CD14-positive monocyte (primary cell): ENCODE data around the gene MAPK8IP1. TPM values are rescaled to one million over a fixed set of nuclear protein-coding genes. Genes with fewer than 3 reads are reported as not detected.

Source experiments
- DNase-seq, 3 donors: peaks; one replicate each; pipeline ENCODE4 v3.0.0-alpha.2; 2011 to 2022
- H2AFZ ChIP-seq: 2 replicates; pipeline ENCODE4 v1.6.0; 2012; ENCODE audit warnings: mild to moderate bottlenecking, low read depth, low read length, inconsistent platforms; ENCODE audit not compliant: insufficient read depth, poor library complexity, severe bottlenecking
- H3K27ac ChIP-seq, 2 donors: 1 replicate in 1 of 2; 2 replicates in 1 of 2; pipeline ENCODE4 v1.5.1; 2012 to 2013; ENCODE audit warnings: low read length in 2 of 2, control low read depth in 1 of 2, inconsistent platforms in 1 of 2, low read depth in 1 of 2, mild to moderate bottlenecking in 1 of 2
- H3K27me3 ChIP-seq, 2 donors: one replicate each; pipeline versions ENCODE4 v1.6.0 to v1.6.1; 2011 to 2013; ENCODE audit warnings: low read length in 2 of 2; ENCODE audit not compliant: control insufficient read depth in 2 of 2, insufficient read depth in 2 of 2
- H3K36me3 ChIP-seq, 2 donors: replicated peaks in 1 of 2; 1 replicate in 1 of 2; 2 replicates in 1 of 2; pipeline versions ENCODE4 v1.5.1 to v1.6.1; 2012 to 2013; ENCODE audit warnings: low read length in 2 of 2, control low read depth in 1 of 2, inconsistent platforms in 1 of 2, mild to moderate bottlenecking in 1 of 2; ENCODE audit not compliant: insufficient read depth in 2 of 2, control insufficient read depth in 1 of 2
- H3K4me1 ChIP-seq, 2 donors: 1 replicate in 1 of 2; 2 replicates in 1 of 2; pipeline versions ENCODE4 v1.5.1 to v1.6.1; 2012 to 2013; ENCODE audit warnings: low read length in 2 of 2, control low read depth in 1 of 2, inconsistent platforms in 1 of 2, mild to moderate bottlenecking in 1 of 2, moderate library complexity in 1 of 2; ENCODE audit not compliant: insufficient read depth in 2 of 2, control insufficient read depth in 1 of 2
- H3K4me2 ChIP-seq: replicated peaks from 2 replicates; pipeline ENCODE3; 2012; ENCODE audit warnings: low read length, moderate library complexity, mild to moderate bottlenecking; ENCODE audit not compliant: poor library complexity, severe bottlenecking; ENCODE audit errors: extremely low read depth
- H3K4me3 ChIP-seq, 3 experiments: fragments of 200-600 bp in 1 of 3; sonication (generic) in 1 of 3; replicated peaks in 1 of 3; 1 replicate in 2 of 3; 2 replicates in 1 of 3; pipeline ENCODE4 v1.5.1; 2011 to 2013; ENCODE audit warnings: low read length in 3 of 3, mild to moderate bottlenecking in 3 of 3, control low read depth in 2 of 3, low read depth in 2 of 3, inconsistent platforms in 1 of 3, moderate library complexity in 1 of 3
- H3K79me2 ChIP-seq: 2 replicates; pipeline ENCODE4 v1.6.0; 2012; ENCODE audit warnings: mild to moderate bottlenecking, control low read depth, inconsistent platforms, low read length, moderate library complexity; ENCODE audit not compliant: insufficient read depth
- H3K9ac ChIP-seq: 2 replicates; pipeline ENCODE4 v1.6.0; 2017; ENCODE audit warnings: low read length, mild to moderate bottlenecking; ENCODE audit not compliant: insufficient read depth, poor library complexity, severe bottlenecking
- H3K9me3 ChIP-seq, 2 donors: replicated peaks in 1 of 2; 1 replicate in 1 of 2; 2 replicates in 1 of 2; pipeline versions ENCODE4 v1.5.1 to v1.6.1; 2012 to 2013; ENCODE audit warnings: low read length in 2 of 2, control low read depth in 1 of 2; ENCODE audit not compliant: control insufficient read depth in 1 of 2, insufficient read depth in 1 of 2
- H4K20me1 ChIP-seq: 2 replicates; pipeline ENCODE4 v1.6.0; 2012; ENCODE audit warnings: mild to moderate bottlenecking, low read length, control low read depth, moderate library complexity; ENCODE audit not compliant: insufficient read depth
- H3K27ac Mint-ChIP-seq, 7 donors: one replicate each; pipeline ENCODE4 v1.8.0; 2020; ENCODE audit warnings: mild to moderate bottlenecking in 7 of 7, mixed read lengths in 7 of 7, moderate library complexity in 6 of 7, inconsistent platforms in 2 of 7
- H3K27me3 Mint-ChIP-seq, 3 donors: one replicate each; pipeline ENCODE4 v1.8.0; 2021 to 2022; ENCODE audit warnings: low read depth in 3 of 3, mild to moderate bottlenecking in 3 of 3, mixed read lengths in 3 of 3, moderate library complexity in 3 of 3, inconsistent platforms in 1 of 3
- H3K36me3 Mint-ChIP-seq, 2 donors: one replicate each; pipeline ENCODE4 v1.8.0; 2020; ENCODE audit warnings: mixed read lengths in 2 of 2, inconsistent platforms in 1 of 2, mild to moderate bottlenecking in 1 of 2
- H3K4me1 Mint-ChIP-seq: one replicate; pipeline ENCODE4 v1.8.0; 2020; ENCODE audit warnings: mild to moderate bottlenecking, mixed read lengths
- H3K4me3 Mint-ChIP-seq, 2 donors: one replicate each; pipeline ENCODE4 v1.8.0; 2020; ENCODE audit warnings: mild to moderate bottlenecking in 2 of 2, mixed read lengths in 2 of 2, moderate library complexity in 1 of 2
- H3K9me3 Mint-ChIP-seq, 7 donors: one replicate each; pipeline ENCODE4 v1.8.0; 2020 to 2022; ENCODE audit warnings: mixed read lengths in 7 of 7, mild to moderate bottlenecking in 6 of 7, moderate library complexity in 6 of 7, inconsistent platforms in 2 of 7
- WGBS: methylation state at CpG from one replicate; pipeline ENCODE4 v1.1.5; 2013; ENCODE audit warnings: missing lambda C conversion rate; ENCODE audit not compliant: insufficient coverage; 5-methylcytosine and 5-hydroxymethylcytosine counted together
- intact Hi-C, 2 donors: fragments of 100-400 bp; cut with micrococcal nuclease; formaldehyde crosslinking; loops; one replicate each; pipeline versions ENCODE4 v1.15.0 to v1.15.1; 2023
- polyA plus RNA-seq, 3 donors: library from polyadenylated mRNA; depleted of rRNA in 1 of 3; unstranded in 2 of 3; stranded (reverse) in 1 of 3; fragments of 300-500 nt in 2 of 3; fragments of >200 nt in 1 of 3; fragmentation: Illumina TruSeq in 2 of 3; gene quantifications; 1 replicate in 2 of 3; 2 replicates in 1 of 3; pipeline ENCODE4 v1.2.3, GENCODE V29; 2012 to 2021
- TF ChIP-seq, protein P1 (sequence below): fragments of 200-600 bp; IDR thresholded peaks from one replicate; pipeline ENCODE4 v1.8.0; 2022; ENCODE audit warnings: antibody characterized with exemption, mild to moderate bottlenecking

Gene MAPK8IP1
- polyA plus RNA-seq, 3 donors, result 0.93 TPM; not detected in 2

DNA sequence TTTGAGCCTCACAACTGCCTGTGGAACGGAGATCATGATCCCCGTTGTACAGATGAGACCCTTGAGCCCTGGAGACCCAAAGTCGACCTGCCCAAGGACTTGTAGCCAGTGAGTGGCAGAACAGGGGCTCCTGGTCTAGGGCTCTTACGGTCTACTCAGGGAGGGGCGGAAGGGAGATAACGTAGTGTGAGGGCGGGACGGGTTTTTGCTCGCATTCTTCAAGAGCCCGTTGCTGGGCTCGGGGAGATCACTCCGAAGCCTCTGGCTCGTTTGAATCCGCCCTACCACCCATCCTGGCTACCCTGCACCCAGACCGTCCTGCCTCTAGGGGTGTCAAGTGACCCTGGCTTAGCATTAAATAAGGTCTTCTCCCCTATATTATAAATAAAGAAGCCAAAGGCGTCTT is 37.5 kb upstream of the MAPK8IP1 start:
- peak overlapping the region; percentile 97 for H3K9ac ChIP-seq
- TF ChIP-seq, protein P1, sequence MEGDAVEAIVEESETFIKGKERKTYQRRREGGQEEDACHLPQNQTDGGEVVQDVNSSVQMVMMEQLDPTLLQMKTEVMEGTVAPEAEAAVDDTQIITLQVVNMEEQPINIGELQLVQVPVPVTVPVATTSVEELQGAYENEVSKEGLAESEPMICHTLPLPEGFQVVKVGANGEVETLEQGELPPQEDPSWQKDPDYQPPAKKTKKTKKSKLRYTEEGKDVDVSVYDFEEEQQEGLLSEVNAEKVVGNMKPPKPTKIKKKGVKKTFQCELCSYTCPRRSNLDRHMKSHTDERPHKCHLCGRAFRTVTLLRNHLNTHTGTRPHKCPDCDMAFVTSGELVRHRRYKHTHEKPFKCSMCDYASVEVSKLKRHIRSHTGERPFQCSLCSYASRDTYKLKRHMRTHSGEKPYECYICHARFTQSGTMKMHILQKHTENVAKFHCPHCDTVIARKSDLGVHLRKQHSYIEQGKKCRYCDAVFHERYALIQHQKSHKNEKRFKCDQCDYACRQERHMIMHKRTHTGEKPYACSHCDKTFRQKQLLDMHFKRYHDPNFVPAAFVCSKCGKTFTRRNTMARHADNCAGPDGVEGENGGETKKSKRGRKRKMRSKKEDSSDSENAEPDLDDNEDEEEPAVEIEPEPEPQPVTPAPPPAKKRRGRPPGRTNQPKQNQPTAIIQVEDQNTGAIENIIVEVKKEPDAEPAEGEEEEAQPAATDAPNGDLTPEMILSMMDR, result no peak
- DNase-seq, result peak; percentile 6 to 42 (median 41)
- peak overlapping the region; percentile 87 for H3K4me2 ChIP-seq
- Mint-ChIP-seq H3K36me3 (peaks cover 8 to 17% of the 10 kb centered on the region in 2 donors), H3K4me3 (peak overlapping the region; percentile 85 to 86), H3K27ac (peak overlapping the region; percentile 85 to 95 (median 90)), H3K27me3 (peaks cover 5 to 14% (median 9%) of the 10 kb centered on the region in 3 donors), H3K4me1 (peaks cover 56% of the 10 kb centered on the region), H3K9me3 (no peaks in the 10 kb centered on the region)
- peak overlapping the region; percentile 87 to 98 (median 93) for H3K4me3 ChIP-seq
- H3K9me3 ChIP-seq, result no peaks in the 10 kb centered on the region
- peaks cover 43 to 46% of the 10 kb centered on the region in 2 donors for H3K4me1 ChIP-seq
- H2AFZ ChIP-seq, result peak overlapping the region; percentile 70
- H3K36me3 ChIP-seq, result peaks cover 0 to 2% of the 10 kb centered on the region in 2 donors
- peaks cover 37% of the 10 kb centered on the region for H4K20me1 ChIP-seq
- intact Hi-C loops, result loop anchor here (5.0 kb wide), 3 partner anchors 41 to 274 kb away; partner anchors contain the start of genes PEX16 (in 2 of the 2), PHF21A (in 1 of the 2) and SLC35C1 (in 1 of the 2)
- peaks cover 49% of the 10 kb centered on the region for H3K79me2 ChIP-seq
- 4% methylated on average over 5 of the region's 16 CpGs for WGBS
- H3K27me3 ChIP-seq, result no peaks in the 10 kb centered on the region
- H3K27ac ChIP-seq, result peak overlapping the region; percentile 94 to 97

DNA sequence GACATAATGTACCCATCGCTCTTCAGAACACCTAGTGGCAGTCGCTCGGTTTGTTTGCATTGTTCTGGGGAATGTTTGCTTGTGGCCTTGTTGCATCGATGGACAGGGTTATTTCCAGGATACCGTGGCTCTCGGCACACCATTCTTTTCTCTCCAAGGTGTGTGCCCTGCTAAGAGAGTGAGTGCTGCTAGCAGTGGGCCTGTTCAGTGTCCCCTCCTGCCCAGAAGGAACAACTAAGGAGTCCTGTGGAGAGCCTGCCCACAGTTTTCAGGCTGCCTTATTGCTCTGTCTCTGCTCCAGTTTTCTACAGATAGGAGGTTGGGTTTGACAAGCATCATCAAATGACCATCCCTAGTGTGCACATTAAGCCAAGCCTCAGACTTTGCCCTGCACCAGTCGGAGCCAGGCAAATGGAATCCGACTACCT is 36.8 kb upstream of the MAPK8IP1 start:
- no peak for DNase-seq
- H3K27ac Mint-ChIP-seq, result peak overlapping the region in 3 of 7 donors; percentile 19 to 90 (median 67)
- H2AFZ ChIP-seq, result no peak overlapping the region
- no peaks in the 10 kb centered on the region for H3K9me3 ChIP-seq
- H3K27me3 ChIP-seq, result no peaks in the 10 kb centered on the region
- H3K4me3 ChIP-seq, result peak overlapping the region in 1 of 3 experiments; percentile 93
- no peak overlapping the region for H3K9ac ChIP-seq
- H3K9me3 Mint-ChIP-seq, result no peaks in the 10 kb centered on the region
- TF ChIP-seq, protein P1, result no peak
- H3K27ac ChIP-seq, result no peak overlapping the region
- peaks cover 45% of the 10 kb centered on the region for H4K20me1 ChIP-seq
- intact Hi-C loops, result loop anchor here (5.0 kb wide), 3 partner anchors 41 to 274 kb away; partner anchors contain the start of genes PEX16 (in 2 of the 2), PHF21A (in 1 of the 2) and SLC35C1 (in 1 of the 2)
- H3K27me3 Mint-ChIP-seq, result peaks cover 3 to 11% (median 4%) of the 10 kb centered on the region in 3 donors
- peaks cover 0 to 2% of the 10 kb centered on the region in 2 donors for H3K36me3 ChIP-seq
- WGBS, result 97% methylated on average over 6 of the region's 8 CpGs
- H3K79me2 ChIP-seq, result peaks cover 57% of the 10 kb centered on the region
- H3K4me1 ChIP-seq, result peaks cover 37 to 41% of the 10 kb centered on the region in 2 donors
- H3K4me1 Mint-ChIP-seq, result peaks cover 49% of the 10 kb centered on the region
- peak overlapping the region; percentile 87 for H3K4me2 ChIP-seq
- H3K4me3 Mint-ChIP-seq, result peak overlapping the region; percentile 5 to 86
- peaks cover 8 to 17% of the 10 kb centered on the region in 2 donors for H3K36me3 Mint-ChIP-seq
